Epithelial cell of esophagus (primary cell): ENCODE measurements around the gene CRYGA.

Experiments used
- DNase-seq: peaks from one replicate; pipeline ENCODE4 v3.0.0; 2010; ENCODE audit warnings: low read depth
- H3K4me3 ChIP-seq: 2 replicates; pipeline ENCODE4 v1.5.1; 2011; ENCODE audit warnings: mild to moderate bottlenecking, low read length, control low read depth
- CTCF ChIP-seq: IDR thresholded peaks from 2 replicates; pipeline ENCODE4 v1.5.1; 2011; ENCODE audit warnings: low read depth, mild to moderate bottlenecking, low read length, control low read depth, inconsistent platforms; ENCODE audit not compliant: insufficient read depth; ENCODE audit errors: missing control alignments

The CRYGA gene

DNA sequence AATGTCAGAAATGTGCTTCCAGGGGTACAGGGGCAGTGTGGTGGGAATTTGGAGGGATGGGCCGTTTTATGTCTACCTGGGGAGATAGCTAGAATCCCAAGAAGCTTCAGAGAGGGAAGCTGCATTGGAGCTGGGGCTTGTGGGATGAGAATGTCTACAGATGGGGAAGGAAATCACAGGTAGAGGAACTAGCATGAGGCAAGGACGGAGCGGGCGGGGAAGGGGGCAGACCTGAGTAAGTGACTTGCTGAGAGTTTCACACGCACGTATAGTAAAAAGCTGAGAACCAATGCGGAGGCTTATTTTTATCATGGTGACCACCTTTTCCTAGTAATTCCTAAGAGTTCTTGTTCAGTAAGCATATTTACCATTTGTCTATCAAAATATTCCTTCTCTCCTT is 20.1 kb upstream of the CRYGA start:
- H3K4me3 ChIP-seq, result no peak overlapping the region
- no peak for TF ChIP-seq CTCF
- DNase-seq, result no peak

GRCh38 chr2:208182835-208183234 is 19.4 kb upstream of the CRYGA start:
- H3K4me3 ChIP-seq, result no peak overlapping the region
- no peak for DNase-seq
- TF ChIP-seq CTCF, result no peak

- DNase-seq, result no peak
- TF ChIP-seq CTCF, result no peak
- no peak overlapping the region for H3K4me3 ChIP-seq
These were observed 15.7 kb upstream of the CRYGA start for GRCh38 chr2:208179028-208179609.

GRCh38 chr2:208175840-208176153 is 12.4 kb upstream of the CRYGA start:
- no peak for TF ChIP-seq CTCF
- H3K4me3 ChIP-seq, result no peak overlapping the region

GRCh38 chr2:208175069-208175839 is 11.9 kb upstream of the CRYGA start:
- peak; percentile 79 for DNase-seq
- H3K4me3 ChIP-seq, result no peak overlapping the region
- peak; percentile 96 for TF ChIP-seq CTCF

More at GRCh38 chr2:208175840-208176153, 12.4 kb upstream of the CRYGA start:
- DNase-seq, result no peak

GRCh38 chr2:208174144-208174543 is 10.8 kb upstream of the CRYGA start:
- H3K4me3 ChIP-seq, result no peak overlapping the region
- TF ChIP-seq CTCF, result no peak
- DNase-seq, result no peak

DNA sequence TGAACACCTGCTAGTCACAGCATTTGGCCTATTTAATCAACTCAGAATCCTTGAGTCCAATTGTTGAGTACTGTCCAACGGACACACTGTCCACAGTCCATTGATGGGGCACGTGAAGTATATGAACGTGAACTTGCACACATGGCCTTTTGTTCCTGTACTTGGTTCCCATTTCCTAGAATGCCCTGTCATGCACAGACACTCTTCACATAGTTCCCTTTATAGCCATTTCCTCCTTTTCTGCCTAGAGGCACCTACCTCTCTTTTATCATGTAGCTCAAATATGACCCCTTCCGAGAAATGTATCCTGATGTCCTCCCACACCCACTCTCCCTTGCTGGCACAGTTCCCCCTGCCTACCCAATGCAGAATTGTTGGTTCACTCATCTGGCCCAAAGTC is 8.7 kb upstream of the CRYGA start:
- no peak overlapping the region for H3K4me3 ChIP-seq
- no peak for DNase-seq
- TF ChIP-seq CTCF, result no peak
